H9 (cell line): ENCODE measurements around the gene TCF4. TPM values are rescaled to one million over a fixed set of nuclear protein-coding genes. Genes with fewer than 3 reads are reported as not detected.

ENCODE experiments used
- DNase-seq: peaks from one replicate; pipeline ENCODE4 v3.0.0-alpha.2; 2017
- H2AFZ ChIP-seq: one replicate; pipeline ENCODE4 v1.6.1; 2013; ENCODE audit warnings: mild to moderate bottlenecking, low read length, control low read depth, moderate library complexity
- H2AK5ac ChIP-seq: 2 replicates; pipeline ENCODE4 v1.6.1; 2013; ENCODE audit warnings: low read length, control low read depth, mixed read lengths; ENCODE audit not compliant: insufficient read length
- H2BK120ac ChIP-seq: one replicate; pipeline ENCODE4 v1.6.1; 2013; ENCODE audit warnings: low read depth, mild to moderate bottlenecking, low read length, control low read depth, inconsistent platforms; ENCODE audit not compliant: poor library complexity, severe bottlenecking
- H2BK12ac ChIP-seq: 2 replicates; pipeline ENCODE4 v1.6.1; 2013; ENCODE audit warnings: low read length, control low read depth, mixed read lengths, low read depth; ENCODE audit not compliant: insufficient read length
- H2BK15ac ChIP-seq: 2 replicates; pipeline ENCODE4 v1.6.1; 2013; ENCODE audit warnings: low read depth, low read length, control low read depth
- H2BK20ac ChIP-seq: one replicate; pipeline ENCODE4 v1.6.1; 2013; ENCODE audit warnings: low read depth, mild to moderate bottlenecking, low read length, control low read depth, inconsistent platforms; ENCODE audit not compliant: poor library complexity, severe bottlenecking
- H2BK5ac ChIP-seq: 2 replicates; pipeline ENCODE4 v1.6.1; 2013; ENCODE audit warnings: low read length, control low read depth, mixed read lengths; ENCODE audit not compliant: insufficient read length
- H3K14ac ChIP-seq: 2 replicates; pipeline ENCODE4 v1.6.1; 2013; ENCODE audit warnings: low read length, control low read depth; ENCODE audit not compliant: insufficient read depth
- H3K18ac ChIP-seq: 2 replicates; pipeline ENCODE4 v1.6.1; 2013; ENCODE audit warnings: low read depth, mild to moderate bottlenecking, mixed read lengths, low read length, control low read depth; ENCODE audit not compliant: insufficient read length
- H3K23ac ChIP-seq: 2 replicates; pipeline ENCODE4 v1.6.1; 2013; ENCODE audit warnings: low read length, control low read depth, mixed read lengths, low read depth; ENCODE audit not compliant: insufficient read length
- H3K23me2 ChIP-seq: 2 replicates; pipeline ENCODE4 v1.6.1; 2013; ENCODE audit warnings: low read depth, mild to moderate bottlenecking, mixed read lengths, low read length, control low read depth; ENCODE audit not compliant: insufficient read length, poor library complexity, severe bottlenecking
- H3K27ac ChIP-seq: 2 replicates; pipeline ENCODE4 v1.5.1; 2013; ENCODE audit warnings: low read length, control low read depth, mixed read lengths, low read depth; ENCODE audit not compliant: insufficient read length
- H3K27me3 ChIP-seq: 2 replicates; pipeline ENCODE4 v1.6.1; 2013; ENCODE audit warnings: low read length, control low read depth, inconsistent platforms; ENCODE audit not compliant: insufficient read depth
- H3K4ac ChIP-seq: 2 replicates; pipeline ENCODE4 v1.6.1; 2013; ENCODE audit warnings: low read depth, mild to moderate bottlenecking, control low read depth, inconsistent platforms, low read length, moderate library complexity
- H3K4me1 ChIP-seq: 2 replicates; pipeline ENCODE4 v1.6.1; 2013; ENCODE audit warnings: low read length, control low read depth, inconsistent platforms; ENCODE audit not compliant: insufficient read depth
- H3K4me2 ChIP-seq: 2 replicates; pipeline ENCODE4 v1.6.1; 2013; ENCODE audit warnings: low read length, control low read depth, mixed read lengths; ENCODE audit not compliant: insufficient read length, insufficient read depth
- H3K56ac ChIP-seq: 2 replicates; pipeline ENCODE4 v1.6.1; 2013; ENCODE audit warnings: low read depth, mild to moderate bottlenecking, mixed read lengths, low read length, control low read depth; ENCODE audit not compliant: insufficient read length
- H3K79me1 ChIP-seq: 2 replicates; pipeline ENCODE4 v1.6.1; 2013; ENCODE audit warnings: low read depth, mild to moderate bottlenecking, moderate library complexity, low read length, control low read depth, inconsistent platforms; ENCODE audit not compliant: insufficient read depth, poor library complexity, severe bottlenecking
- H3K79me2 ChIP-seq: 2 replicates; pipeline ENCODE4 v1.6.1; 2013; ENCODE audit warnings: low read length, control low read depth, inconsistent platforms; ENCODE audit not compliant: insufficient read depth
- H3K9ac ChIP-seq: 2 replicates; pipeline ENCODE4 v1.6.1; 2013; ENCODE audit warnings: low read length, control low read depth, mixed read lengths; ENCODE audit not compliant: insufficient read length; ENCODE audit errors: extremely low read depth
- H3K9me3 ChIP-seq: one replicate; pipeline ENCODE4 v1.6.1; 2013; ENCODE audit warnings: low read depth, low read length, inconsistent platforms; ENCODE audit not compliant: control insufficient read depth
- H3T11ph ChIP-seq: one replicate; pipeline ENCODE4 v1.6.1; 2013; ENCODE audit warnings: mild to moderate bottlenecking, low read length, control low read depth, inconsistent platforms
- H4K20me1 ChIP-seq: one replicate; pipeline ENCODE4 v1.6.1; 2013; ENCODE audit not compliant: control insufficient read depth, insufficient read length, insufficient read depth
- H4K5ac ChIP-seq: 2 replicates; pipeline ENCODE4 v1.6.1; 2013; ENCODE audit warnings: low read depth, mild to moderate bottlenecking, mixed read lengths, low read length, control low read depth; ENCODE audit not compliant: insufficient read length
- H4K8ac ChIP-seq: replicated peaks from 2 replicates; pipeline ENCODE4 v1.6.1; 2013; ENCODE audit warnings: low read length, control low read depth, mixed read lengths, low read depth; ENCODE audit not compliant: insufficient read length
- H4K91ac ChIP-seq: 2 replicates; pipeline ENCODE4 v1.6.1; 2013; ENCODE audit warnings: low read depth, mild to moderate bottlenecking, moderate library complexity, mixed read lengths, low read length, control low read depth; ENCODE audit not compliant: insufficient read length
- H3K27ac Mint-ChIP-seq, 3 experiments: 2 replicates in 2 of 3; 3 replicates in 1 of 3; pipeline ENCODE4 v1.8.0; 2020 to 2021; ENCODE audit warnings: mixed read lengths in 3 of 3, mild to moderate bottlenecking in 1 of 3, moderate library complexity in 1 of 3
- H3K27me3 Mint-ChIP-seq: 2 replicates; pipeline ENCODE4 v1.8.0; 2021; ENCODE audit warnings: low read depth, mild to moderate bottlenecking, moderate library complexity, mixed read lengths
- H3K36me3 Mint-ChIP-seq, 3 experiments: 2 replicates in 2 of 3; 3 replicates in 1 of 3; pipeline ENCODE4 v1.8.0; 2020 to 2021; ENCODE audit warnings: low read depth in 3 of 3, mixed read lengths in 3 of 3; ENCODE audit not compliant: insufficient read depth in 1 of 3
- H3K4me1 Mint-ChIP-seq, 2 experiments: 2 replicates each; pipeline ENCODE4 v1.8.0; 2020; ENCODE audit warnings: mixed read lengths in 2 of 2
- H3K4me3 Mint-ChIP-seq, 2 experiments: 2 replicates in 1 of 2; 3 replicates in 1 of 2; pipeline ENCODE4 v1.8.0; 2020 to 2021; ENCODE audit warnings: mild to moderate bottlenecking in 2 of 2, mixed read lengths in 2 of 2, moderate library complexity in 1 of 2
- H3K9me3 Mint-ChIP-seq, 2 experiments: 2 replicates in 1 of 2; 3 replicates in 1 of 2; pipeline ENCODE4 v1.8.0; 2020; ENCODE audit warnings: mild to moderate bottlenecking in 2 of 2, mixed read lengths in 2 of 2, moderate library complexity in 1 of 2
- CTCF ChIP-seq: fragments of 200-600 bp; sonication (generic); conservative IDR thresholded peaks from 3 replicates; pipeline ENCODE4 v1.8.0; 2021; ENCODE audit warnings: antibody characterized with exemption, mild to moderate bottlenecking
- total RNA-seq: library from RNA; stranded (reverse); gene quantifications from 2 replicates; pipeline ENCODE4 v1.2.1, GENCODE V29; 2021

The TCF4 gene
- total RNA-seq, 1 experiment from 2014 or later, result 99.4 TPM

- Mint-ChIP-seq H3K27me3 (no peaks in the 10 kb centered on the region), H3K4me1 (peaks cover 6 to 12% of the 10 kb centered on the region in 2 experiments), H3K4me3 (no peak overlapping the region), H3K27ac (no peak overlapping the region), H3K9me3 (no peaks in the 10 kb centered on the region), H3K36me3 (peaks cover 0 to 16% (median 12%) of the 10 kb centered on the region in 3 experiments; a peak in 6 of 7 replicates)
- DNase-seq, result no peak
- Histone ChIP-seq H3K4ac (no peak overlapping the region), H2BK120ac (no peak overlapping the region), H2BK15ac (no peak overlapping the region), H4K8ac (no peak overlapping the region), H3K27me3 (no peaks in the 10 kb centered on the region), H2AK5ac (no peak overlapping the region), H2BK20ac (no peak overlapping the region), H3K56ac (no peak overlapping the region), H3K18ac (no peak overlapping the region), H4K20me1 (no peaks in the 10 kb centered on the region), H3K9me3 (no peaks in the 10 kb centered on the region), H4K91ac (no peak overlapping the region), H2BK12ac (no peak overlapping the region), H3K14ac (no peak overlapping the region), H3K23ac (no peak overlapping the region), H3K4me1 (peaks cover 4% of the 10 kb centered on the region; the same call in 1 of the 2 replicates), H4K5ac (no peak overlapping the region), H3K27ac (no peak overlapping the region), H3K79me1 (no peaks in the 10 kb centered on the region), H2AFZ (no peak overlapping the region), H3K79me2 (no peaks in the 10 kb centered on the region), H3K23me2 (no peaks in the 10 kb centered on the region), H3K4me2 (no peak overlapping the region), H2BK5ac (no peak overlapping the region), H3T11ph (no peak overlapping the region), H3K9ac (no peak overlapping the region)
- TF ChIP-seq CTCF, result no peak
These were observed 341.7 kb downstream of the TCF4 start for GRCh38 chr18:55246278-55246677.
